ENCODE data around the gene DDR1.
A peak's percentile ranks its signal among the peaks of the same experiment; 100 is the strongest.
"Not testable (repeated sequence)": the region's sequence is repeated elsewhere in the genome, so short reads cannot be mapped to it uniquely, and the experiment has no call there.

The DDR1 gene

DNA sequence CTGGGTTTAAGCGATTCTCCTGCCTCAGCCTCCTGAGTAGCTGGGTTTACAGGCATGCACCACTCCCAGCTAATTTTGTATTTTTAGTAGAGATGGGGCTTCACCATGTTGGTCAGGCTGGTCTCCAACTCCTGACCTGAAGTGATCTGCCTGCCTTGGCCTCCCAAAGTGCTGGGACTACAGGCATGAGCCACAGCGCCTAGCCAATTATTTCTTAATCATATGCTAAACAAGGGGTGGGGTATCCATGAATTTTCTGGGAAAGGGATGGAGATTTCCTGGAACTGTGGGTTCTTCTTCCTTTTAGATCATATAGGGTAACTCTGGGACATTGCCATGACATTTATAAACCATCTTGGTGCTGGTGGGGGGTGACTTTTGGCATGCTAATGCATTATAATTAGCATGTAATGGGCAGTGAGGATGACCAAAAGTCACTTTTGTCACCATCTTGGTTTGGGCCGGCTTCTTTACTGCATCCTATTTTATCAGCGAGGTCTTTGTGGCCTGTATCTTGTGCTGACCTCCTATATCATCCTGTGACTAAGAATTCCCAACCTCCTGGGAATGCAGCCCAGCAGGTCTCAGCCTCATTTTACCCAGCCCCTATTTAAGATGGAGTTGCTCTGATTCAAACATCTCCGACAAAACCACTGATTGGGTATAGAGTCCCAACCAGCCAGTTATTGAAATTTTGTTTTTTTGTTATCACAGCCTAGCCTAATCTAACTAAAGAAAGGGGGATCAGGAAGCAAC, 29.9 kb upstream of the DDR1 start:
- no peak for DNase-seq (ENCODE audit: low read depth)

- DNase-seq (ENCODE audit: low read depth): no peak
These were observed 28.8 kb upstream of the DDR1 start for GRCh38 chr6:30855429-30856075.

GRCh38 chr6:30857112-30857511, 27.2 kb upstream of the DDR1 start:
- no peak for DNase-seq (ENCODE audit: low read depth)

GRCh38 chr6:30857549-30857948, 26.8 kb upstream of the DDR1 start:
- DNase-seq (ENCODE audit: low read depth): no peak

GRCh38 chr6:30859726-30860125, 24.6 kb upstream of the DDR1 start:
- DNase-seq (ENCODE audit: low read depth): not testable (repeated sequence)

- no peak for DNase-seq (ENCODE audit: low read depth)
These were observed 22.9 kb upstream of the DDR1 start for GRCh38 chr6:30861257-30862048.

DNA sequence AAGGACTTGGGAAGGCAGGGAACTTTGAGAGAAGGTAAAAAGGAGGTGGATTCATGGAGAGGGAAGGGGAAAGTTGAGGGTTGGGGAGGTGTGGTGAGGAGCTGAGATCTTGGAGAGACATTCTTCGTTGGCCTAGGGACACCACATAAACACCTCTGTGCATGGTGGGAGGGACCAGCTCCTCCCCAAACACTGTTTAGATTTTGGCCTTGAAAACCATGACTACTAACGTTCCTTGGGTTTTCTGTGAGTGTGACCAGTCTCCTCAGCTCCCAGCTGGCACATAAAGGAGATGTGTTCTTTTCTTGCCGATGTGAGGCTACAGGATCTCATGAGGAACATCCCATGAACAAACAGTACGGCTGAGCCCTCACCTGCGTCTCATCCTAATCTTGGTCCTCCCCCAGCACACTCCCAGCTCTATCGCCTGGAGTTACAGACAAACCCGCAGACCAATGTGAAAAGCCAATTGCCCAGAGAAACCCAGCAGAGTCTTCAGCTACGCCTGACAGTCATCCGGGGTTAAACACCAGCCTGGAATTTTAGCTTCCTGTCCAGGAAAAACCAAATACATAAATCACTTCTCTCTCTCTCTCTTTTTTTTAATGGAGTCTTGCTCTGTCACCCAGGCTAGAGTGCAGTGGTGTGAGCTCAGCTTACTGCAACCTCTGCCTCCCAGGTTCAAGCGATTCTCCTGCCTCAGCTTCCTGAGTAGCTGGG, 22.0 kb upstream of the DDR1 start:
- DNase-seq (ENCODE audit: low read depth): no peak

GRCh38 chr6:30864325-30864724, 20.0 kb upstream of the DDR1 start:
- no peak for DNase-seq (ENCODE audit: low read depth)

- not testable (repeated sequence) for DNase-seq (ENCODE audit: low read depth)
These were observed 15.0 kb upstream of the DDR1 start for GRCh38 chr6:30869241-30869749.

GRCh38 chr6:30870546-30870945, 13.8 kb upstream of the DDR1 start:
- no peak for DNase-seq (ENCODE audit: low read depth)

GRCh38 chr6:30871592-30872183, 12.6 kb upstream of the DDR1 start:
- DNase-seq (ENCODE audit: low read depth): no peak

- DNase-seq (ENCODE audit: low read depth): no peak
These were observed 11.1 kb upstream of the DDR1 start for GRCh38 chr6:30873137-30873640.

- DNase-seq (ENCODE audit: low read depth): not testable (repeated sequence)
These were observed 10.5 kb upstream of the DDR1 start for GRCh38 chr6:30873795-30874194.

DNA sequence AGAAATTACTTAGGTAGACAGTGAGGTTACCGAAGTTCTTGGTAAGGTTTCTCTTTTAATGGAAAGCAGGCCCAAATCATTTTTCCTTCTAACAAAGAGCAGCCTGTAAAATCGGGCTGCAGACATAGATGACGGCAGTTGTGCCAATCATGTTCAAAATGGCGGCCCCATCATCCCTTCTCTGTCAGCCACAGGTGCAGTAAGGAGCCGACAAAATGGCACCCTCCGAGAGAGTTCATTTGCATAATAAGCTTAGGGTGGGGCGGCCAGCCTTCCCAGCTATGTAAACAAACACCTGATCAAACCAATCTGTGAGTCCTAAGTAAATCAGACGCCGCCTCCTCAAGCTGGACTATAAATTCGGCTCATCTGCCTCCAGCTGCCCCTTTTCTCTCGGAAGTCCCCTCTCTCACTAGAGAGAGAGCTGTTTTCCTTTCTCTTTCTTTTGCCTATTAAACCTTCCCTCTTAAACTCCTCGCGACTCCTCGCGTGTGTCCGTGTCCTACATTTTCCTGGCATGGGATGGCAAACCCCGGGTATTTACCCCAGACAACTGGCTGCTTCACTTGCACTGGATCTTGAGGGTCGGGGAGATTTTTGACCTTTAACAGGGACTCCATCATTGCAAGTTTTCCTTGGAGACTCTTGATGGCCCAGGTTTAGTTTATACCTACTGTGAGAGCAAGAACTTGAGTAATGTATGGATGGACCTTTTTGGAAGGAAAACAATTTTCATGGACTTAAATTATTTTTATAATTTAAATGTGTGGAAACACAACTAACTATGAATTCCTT, 8.9 kb upstream of the DDR1 start:
- DNase-seq (ENCODE audit: low read depth): no peak

DNA sequence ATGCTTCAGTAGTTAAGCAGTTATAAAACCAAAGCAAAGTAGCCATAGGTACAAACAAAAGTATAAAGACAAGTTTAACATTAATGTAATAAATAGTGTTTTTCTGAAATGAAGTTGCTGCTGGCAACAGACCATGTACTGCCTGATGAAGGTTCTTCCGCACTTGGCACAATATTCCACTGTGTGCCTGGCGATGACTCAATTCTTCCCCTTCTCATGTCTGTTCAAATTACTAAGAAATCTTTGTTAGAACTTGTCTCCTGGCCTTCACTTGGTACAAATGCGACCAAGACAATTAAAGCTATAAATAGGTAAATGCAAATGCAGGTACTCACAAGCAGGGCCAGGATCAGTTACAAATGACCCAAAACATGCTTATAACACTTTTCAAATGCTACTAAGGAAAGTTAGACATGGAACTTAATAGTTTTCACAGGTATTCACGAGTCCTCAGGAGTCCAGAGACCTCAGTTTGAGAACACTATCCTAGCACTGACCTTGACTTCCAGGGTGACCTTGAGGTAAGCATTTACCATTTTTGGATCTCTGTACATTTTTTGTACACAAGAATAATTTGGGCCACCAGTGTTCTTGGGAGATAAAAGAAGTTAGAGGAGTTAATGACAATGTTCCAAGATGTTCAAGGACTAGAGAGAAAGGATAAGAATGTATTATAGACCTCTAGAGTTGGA, 8.1 kb upstream of the DDR1 start:
- DNase-seq (ENCODE audit: low read depth): peak; percentile 37

- DNase-seq (ENCODE audit: low read depth): peak; percentile 94
These were observed 6.7 kb upstream of the DDR1 start for GRCh38 chr6:30877419-30878262.

- no peak for DNase-seq (ENCODE audit: low read depth)
These were observed 4.5 kb upstream of the DDR1 start for GRCh38 chr6:30879684-30880427.

GRCh38 chr6:30880698-30881252, 3.5 kb upstream of the DDR1 start:
- no peak for DNase-seq (ENCODE audit: low read depth)
